SK-N-MC (cell line): ENCODE data around the gene MOB4.

Experiments used
- EZH2 ChIP-seq: fragments of 200-600 bp; sonication (generic); IDR thresholded peaks from one replicate; pipeline ENCODE4 v1.6.1; 2017; ENCODE audit warnings: antibody characterized with exemption
- POLR2AphosphoS5 ChIP-seq: IDR thresholded peaks from 2 replicates; pipeline ENCODE4 v1.6.1; 2012; ENCODE audit warnings: mild to moderate bottlenecking, low read depth, low read length, borderline replicate concordance

DNA sequence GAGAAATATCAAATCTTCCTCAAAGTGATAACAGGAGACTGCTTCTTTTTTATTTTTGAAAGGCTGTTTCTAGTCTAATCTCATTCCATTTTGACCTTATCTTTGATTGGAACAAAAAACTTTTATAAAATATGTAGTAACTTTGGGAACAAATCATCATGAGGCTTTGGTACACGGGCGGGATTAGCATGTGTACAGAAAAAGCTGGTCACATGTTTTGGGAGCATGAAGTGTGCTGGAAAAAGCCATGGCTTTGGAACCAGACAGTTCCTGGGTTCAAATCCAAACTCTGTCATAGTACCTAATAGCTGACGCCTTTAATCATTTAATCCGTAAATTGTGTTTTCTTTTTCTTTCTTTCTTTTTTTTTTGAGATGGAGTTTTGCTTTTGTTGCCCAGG, 81.3 kb downstream of the MOB4 start:
- TF ChIP-seq POLR2AphosphoS5 (no peak), EZH2 (no peak)
